Measurements from ENCODE around the gene SLC40A1.

Gene SLC40A1

GRCh38 chr2:189517847-189518535 lies 62.6 kb downstream of the SLC40A1 start:
- H3K4me3 ChIP-seq (ENCODE audit: low read depth, low read length) = no peak overlapping the region

DNA sequence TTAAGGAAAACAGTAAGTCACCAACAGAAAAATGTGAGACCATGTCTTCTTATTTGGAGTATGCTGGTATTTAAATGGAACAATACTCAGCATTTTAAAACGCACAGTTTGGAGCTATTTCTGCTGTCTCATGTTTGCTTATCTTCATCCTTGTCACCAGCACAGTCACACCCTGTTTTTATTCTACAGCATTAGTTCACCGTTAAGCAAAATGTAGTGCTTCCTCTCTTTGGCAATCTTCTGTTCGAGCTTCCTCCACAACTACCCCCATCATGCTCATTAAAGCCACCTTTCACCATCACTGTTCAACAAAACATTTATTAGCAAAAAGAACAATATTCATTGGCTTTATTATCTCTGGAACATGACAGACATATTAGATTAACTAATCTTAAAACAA lies 64.0 kb downstream of the SLC40A1 start:
- H3K4me3 ChIP-seq (ENCODE audit: low read depth, low read length) = no peak overlapping the region

- no peak overlapping the region for H3K4me3 ChIP-seq (ENCODE audit: low read depth, low read length)
Observed at GRCh38 chr2:189515264-189515663, 65.3 kb downstream of the SLC40A1 start.

DNA sequence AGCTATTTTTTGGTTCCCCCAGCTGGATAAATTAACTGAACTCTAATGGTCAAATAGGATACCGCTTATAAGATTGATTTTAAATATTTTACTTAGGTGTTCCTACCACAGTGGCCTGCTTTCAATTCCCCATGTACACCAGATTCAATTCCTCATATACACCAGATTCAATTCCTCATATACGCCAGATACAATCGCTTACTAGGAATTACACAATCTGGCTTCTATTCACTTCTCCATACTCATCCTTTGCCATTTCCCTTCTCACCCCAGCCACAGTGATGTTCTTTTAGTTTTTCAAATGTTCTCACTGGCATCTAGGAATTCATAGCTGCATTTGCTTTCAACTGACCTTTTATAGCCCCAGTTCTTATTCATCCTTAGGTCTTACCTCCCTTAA lies 66.5 kb downstream of the SLC40A1 start:
- H3K4me3 ChIP-seq (ENCODE audit: low read depth, low read length) = no peak overlapping the region

- no peak overlapping the region for H3K4me3 ChIP-seq (ENCODE audit: low read depth, low read length)
Observed at GRCh38 chr2:189512879-189513278, 67.7 kb downstream of the SLC40A1 start.

GRCh38 chr2:189511960-189512319 lies 68.6 kb downstream of the SLC40A1 start:
- no peak overlapping the region for H3K4me3 ChIP-seq (ENCODE audit: low read depth, low read length)

- no peak overlapping the region for H3K4me3 ChIP-seq (ENCODE audit: low read depth, low read length)
Observed at GRCh38 chr2:189511210-189511959, 69.2 kb downstream of the SLC40A1 start.

Data from iPS-11a (cell line).